Astrocyte (in vitro differentiated cells and primary cell): Measurements from ENCODE around the gene HEXIM1. TPM values are rescaled to one million over a fixed set of nuclear protein-coding genes. Genes with fewer than 3 reads are reported as not detected.

Experiments
- DNase-seq: peaks from one replicate; pipeline ENCODE4 v3.0.0-alpha.2; 2010; ENCODE audit warnings: low read depth
- FAIRE-seq: peaks from 2 replicates; lab custom pipeline; 2011; peaks lifted over from hg19 to GRCh38; lab: Jason Lieb, UNC
- H2AFZ ChIP-seq: 2 replicates; pipeline ENCODE4 v1.6.0; 2012; ENCODE audit warnings: low read depth, low read length, inconsistent platforms
- H3K27ac ChIP-seq: 2 replicates; pipeline ENCODE4 v1.5.1; 2011; ENCODE audit warnings: low read depth, low read length, inconsistent platforms
- H3K27me3 ChIP-seq: 2 replicates; pipeline ENCODE4 v1.6.0; 2011; ENCODE audit warnings: low read length, inconsistent platforms; ENCODE audit not compliant: insufficient read depth
- H3K36me3 ChIP-seq: 2 replicates; pipeline ENCODE4 v1.5.1; 2011; ENCODE audit warnings: low read length, inconsistent platforms; ENCODE audit not compliant: insufficient read depth
- H3K4me1 ChIP-seq: 2 replicates; pipeline ENCODE4 v1.5.1; 2011; ENCODE audit warnings: low read length, inconsistent platforms; ENCODE audit not compliant: insufficient read depth
- H3K4me2 ChIP-seq: 2 replicates; pipeline ENCODE4 v1.6.0; 2012; ENCODE audit warnings: low read length, inconsistent platforms
- H3K4me3 ChIP-seq: 2 replicates; pipeline ENCODE4 v1.5.1; 2011; ENCODE audit warnings: low read depth, mild to moderate bottlenecking, low read length, inconsistent platforms; ENCODE audit not compliant: insufficient read depth
- H3K79me2 ChIP-seq: 2 replicates; pipeline ENCODE4 v1.6.0; 2012; ENCODE audit warnings: mild to moderate bottlenecking, low read length, inconsistent platforms; ENCODE audit not compliant: insufficient read depth
- H3K9ac ChIP-seq: 2 replicates; pipeline ENCODE4 v1.6.0; 2012; ENCODE audit warnings: mild to moderate bottlenecking, low read length, inconsistent platforms
- H3K9me3 ChIP-seq: 2 replicates; pipeline ENCODE4 v1.5.1; 2012; ENCODE audit warnings: low read depth, mild to moderate bottlenecking, low read length, inconsistent platforms; ENCODE audit not compliant: insufficient read depth
- H4K20me1 ChIP-seq: 2 replicates; pipeline ENCODE4 v1.6.0; 2012; ENCODE audit warnings: low read length, inconsistent platforms; ENCODE audit not compliant: insufficient read depth
- H3K27ac Mint-ChIP-seq: one replicate; pipeline ENCODE4 v1.8.0; 2021; ENCODE audit warnings: mild to moderate bottlenecking, mixed read lengths; ENCODE audit not compliant: unreplicated experiment
- H3K27me3 Mint-ChIP-seq: one replicate; pipeline ENCODE4 v1.8.0; 2021; ENCODE audit warnings: low read depth, mixed read lengths; ENCODE audit not compliant: unreplicated experiment
- H3K36me3 Mint-ChIP-seq: one replicate; pipeline ENCODE4 v1.8.0; 2021; ENCODE audit warnings: low read depth, mixed read lengths; ENCODE audit not compliant: unreplicated experiment
- H3K4me1 Mint-ChIP-seq: one replicate; pipeline ENCODE4 v1.8.0; 2021; ENCODE audit warnings: low read depth, mixed read lengths; ENCODE audit not compliant: unreplicated experiment
- H3K4me3 Mint-ChIP-seq: one replicate; pipeline ENCODE4 v1.8.0; 2021; ENCODE audit warnings: mild to moderate bottlenecking, moderate library complexity, mixed read lengths; ENCODE audit not compliant: unreplicated experiment
- H3K9me3 Mint-ChIP-seq: one replicate; pipeline ENCODE4 v1.8.0; 2021; ENCODE audit warnings: mild to moderate bottlenecking, mixed read lengths; ENCODE audit not compliant: unreplicated experiment
- EZH2 ChIP-seq: IDR thresholded peaks from 2 replicates; pipeline ENCODE4 v1.6.1; 2012; ENCODE audit warnings: mild to moderate bottlenecking, low read length, inconsistent platforms; ENCODE audit not compliant: insufficient read depth
- total RNA-seq: library from RNA; stranded (reverse); gene quantifications from 2 replicates; pipeline ENCODE4 v1.2.1, GENCODE V29; 2021
- TF ChIP-seq, protein P1 (sequence below): IDR thresholded peaks from 2 replicates; pipeline ENCODE4 v1.5.1; 2011; ENCODE audit warnings: low read depth, mild to moderate bottlenecking, inconsistent platforms, low read length, moderate library complexity; ENCODE audit not compliant: insufficient read depth

Gene HEXIM1
- total RNA-seq, 1 donor from 2014 or later = 44.5 TPM

DNA sequence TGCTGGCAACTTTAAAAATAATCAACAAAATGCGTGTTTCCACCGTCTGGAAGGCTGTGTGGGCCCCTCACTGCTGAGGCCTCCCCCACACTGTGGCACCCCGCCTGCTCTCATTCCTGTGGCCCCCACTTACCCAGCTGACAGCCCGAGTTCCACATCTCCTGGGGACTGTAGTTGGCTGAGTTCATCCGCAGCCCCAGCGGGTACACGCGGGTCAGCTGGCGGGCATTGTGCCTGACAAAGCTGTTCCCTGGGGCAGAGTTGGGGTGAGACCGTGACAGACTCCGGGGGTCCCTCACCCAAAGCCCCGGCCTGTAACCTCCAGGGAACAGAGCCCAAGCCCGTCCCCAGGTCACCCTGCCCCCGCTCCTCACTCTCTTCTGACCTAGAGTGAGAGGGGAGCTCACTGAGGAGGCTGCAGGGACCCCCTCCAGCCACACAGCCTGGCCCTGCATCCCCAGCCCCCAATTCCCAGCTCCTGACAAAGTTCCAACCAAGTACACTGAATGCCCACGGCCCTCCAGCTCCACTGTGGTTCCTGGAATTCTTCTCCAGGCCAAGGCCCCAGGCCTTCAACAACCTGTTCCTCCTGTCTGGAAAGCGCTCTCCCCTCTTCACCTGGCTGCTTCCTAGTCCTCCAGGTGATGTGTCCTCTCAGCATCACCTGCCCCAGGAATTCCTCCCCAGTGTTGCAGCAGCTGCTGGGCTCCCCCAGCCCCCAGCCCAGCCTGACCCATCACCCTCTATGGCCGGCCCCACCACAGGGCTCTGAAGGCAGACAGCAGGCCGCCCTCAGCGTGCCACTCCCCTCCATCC lies 34.0 kb upstream of the HEXIM1 start:
- Histone ChIP-seq H3K4me2 (no peak overlapping the region), H2AFZ (no peak overlapping the region), H3K9ac (no peak overlapping the region), H3K4me3 (no peak overlapping the region), H3K79me2 (no peaks in the 10 kb centered on the region), H3K4me1 (peaks cover 9% of the 10 kb centered on the region), H3K27me3 (no peaks in the 10 kb centered on the region), H3K27ac (no peak overlapping the region), H4K20me1 (no peaks in the 10 kb centered on the region), H3K9me3 (no peaks in the 10 kb centered on the region), H3K36me3 (no peaks in the 10 kb centered on the region)
- DNase-seq (no peak), FAIRE-seq (no peak)
- Mint-ChIP-seq H3K36me3 (peaks cover 13% of the 10 kb centered on the region), H3K4me1 (peaks cover 8% of the 10 kb centered on the region), H3K4me3 (no peak overlapping the region), H3K27ac (no peak overlapping the region), H3K9me3 (no peaks in the 10 kb centered on the region), H3K27me3 (no peaks in the 10 kb centered on the region)
- TF ChIP-seq, protein P1, sequence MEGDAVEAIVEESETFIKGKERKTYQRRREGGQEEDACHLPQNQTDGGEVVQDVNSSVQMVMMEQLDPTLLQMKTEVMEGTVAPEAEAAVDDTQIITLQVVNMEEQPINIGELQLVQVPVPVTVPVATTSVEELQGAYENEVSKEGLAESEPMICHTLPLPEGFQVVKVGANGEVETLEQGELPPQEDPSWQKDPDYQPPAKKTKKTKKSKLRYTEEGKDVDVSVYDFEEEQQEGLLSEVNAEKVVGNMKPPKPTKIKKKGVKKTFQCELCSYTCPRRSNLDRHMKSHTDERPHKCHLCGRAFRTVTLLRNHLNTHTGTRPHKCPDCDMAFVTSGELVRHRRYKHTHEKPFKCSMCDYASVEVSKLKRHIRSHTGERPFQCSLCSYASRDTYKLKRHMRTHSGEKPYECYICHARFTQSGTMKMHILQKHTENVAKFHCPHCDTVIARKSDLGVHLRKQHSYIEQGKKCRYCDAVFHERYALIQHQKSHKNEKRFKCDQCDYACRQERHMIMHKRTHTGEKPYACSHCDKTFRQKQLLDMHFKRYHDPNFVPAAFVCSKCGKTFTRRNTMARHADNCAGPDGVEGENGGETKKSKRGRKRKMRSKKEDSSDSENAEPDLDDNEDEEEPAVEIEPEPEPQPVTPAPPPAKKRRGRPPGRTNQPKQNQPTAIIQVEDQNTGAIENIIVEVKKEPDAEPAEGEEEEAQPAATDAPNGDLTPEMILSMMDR = no peak
- no peak for TF ChIP-seq EZH2

DNA sequence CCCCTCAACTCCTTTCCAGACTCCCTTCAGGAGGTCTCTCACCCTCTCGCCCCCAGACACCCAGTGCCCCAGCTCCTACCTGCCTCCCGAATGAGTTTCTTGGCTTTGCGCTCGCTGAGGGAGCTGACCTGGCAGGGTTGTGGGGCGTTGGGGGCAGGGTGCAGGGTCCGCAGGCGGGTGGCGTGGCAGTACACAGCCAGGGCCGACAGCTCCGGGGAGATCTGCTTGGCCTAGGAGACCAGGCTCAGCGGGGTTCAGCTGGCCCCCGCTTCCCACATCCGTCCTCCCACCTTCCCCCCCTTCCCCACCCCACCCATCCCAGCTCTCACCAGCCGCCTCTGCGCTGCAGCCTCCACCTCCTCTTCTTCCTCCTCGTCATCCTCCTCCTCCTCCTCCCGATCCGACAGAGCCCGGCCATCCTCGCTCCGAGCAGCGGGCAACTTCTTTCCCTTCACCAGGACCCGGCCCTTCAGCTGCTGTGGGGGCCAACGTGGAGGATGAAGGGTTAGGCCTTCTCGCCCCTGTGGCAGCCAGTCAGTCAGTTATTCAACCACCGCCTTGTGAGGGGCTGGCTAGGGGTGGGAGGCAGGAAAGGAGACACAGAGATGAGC lies 33.2 kb upstream of the HEXIM1 start:
- Mint-ChIP-seq H3K9me3 (no peaks in the 10 kb centered on the region), H3K4me3 (no peak overlapping the region), H3K27me3 (no peaks in the 10 kb centered on the region), H3K27ac (no peak overlapping the region), H3K36me3 (peaks cover 13% of the 10 kb centered on the region), H3K4me1 (peaks cover 8% of the 10 kb centered on the region)
- no peak for FAIRE-seq
- no peaks in the 10 kb centered on the region for H4K20me1 ChIP-seq
- H3K4me3 ChIP-seq = no peak overlapping the region
- no peak overlapping the region for H2AFZ ChIP-seq
- no peak overlapping the region for H3K4me2 ChIP-seq
- H3K4me1 ChIP-seq = peaks cover 9% of the 10 kb centered on the region
- H3K79me2 ChIP-seq = no peaks in the 10 kb centered on the region
- H3K9ac ChIP-seq = no peak overlapping the region
- H3K27me3 ChIP-seq = no peaks in the 10 kb centered on the region
- DNase-seq = no peak
- no peaks in the 10 kb centered on the region for H3K36me3 ChIP-seq
- TF ChIP-seq, protein P1 = no peak
- no peak for TF ChIP-seq EZH2
- no peak overlapping the region for H3K27ac ChIP-seq
- no peaks in the 10 kb centered on the region for H3K9me3 ChIP-seq
